Upper lobe of left lung (tissue), 6 donors: ENCODE measurements around the gene RPE65. TPM values are rescaled to one million over a fixed set of nuclear protein-coding genes. Genes with fewer than 3 reads are reported as not detected.

Source experiments
- ATAC-seq, 2 donors: fragments of 200-7000 bp; cut with Tn5 transposase; one replicate each; pipeline ENCODE4 v1.9.1; 2022; ENCODE audit warnings: mild to moderate bottlenecking in 2 of 2, moderate library complexity in 2 of 2; ENCODE audit not compliant: low FRiP score in 2 of 2
- DNase-seq, 2 donors: peaks; one replicate each; pipeline ENCODE4 v3.0.0-alpha.2; 2019 to 2020
- H3K27ac ChIP-seq, 4 donors: fragments of 200-600 bp; sonication (generic); one replicate each; pipeline ENCODE4 v1.5.1; 2016 to 2019
- H3K27me3 ChIP-seq, 4 donors: fragments of 200-600 bp; sonication (generic); one replicate each; pipeline ENCODE4 v1.5.1; 2017 to 2019
- H3K36me3 ChIP-seq, 4 donors: fragments of 200-600 bp; sonication (generic); one replicate each; pipeline ENCODE4 v1.5.1; 2016 to 2019
- H3K4me1 ChIP-seq, 4 donors: fragments of 200-600 bp; sonication (generic); one replicate each; pipeline ENCODE4 v1.5.1; 2018 to 2019
- H3K4me3 ChIP-seq, 4 donors: fragments of 200-600 bp; sonication (generic); one replicate each; pipeline ENCODE4 v1.5.1; 2017 to 2019; ENCODE audit warnings: mild to moderate bottlenecking in 2 of 4, moderate library complexity in 1 of 4
- H3K9me3 ChIP-seq, 4 donors: fragments of 200-600 bp; sonication (generic); one replicate each; pipeline ENCODE4 v1.5.1; 2018 to 2019
- CTCF ChIP-seq, 6 experiments: fragments of 450-650 bp in 4 of 6; fragments of 200-600 bp in 2 of 6; sonication (generic) in 2 of 6; IDR thresholded peaks; one replicate each; pipeline ENCODE4 v1.5.1; 2016 to 2019; ENCODE audit warnings: antibody characterized with exemption in 6 of 6
- EP300 ChIP-seq, 4 donors: sonication (generic); formaldehyde crosslinking; IDR thresholded peaks; one replicate each; pipeline ENCODE4 v1.5.1; 2017; ENCODE audit warnings: antibody characterized with exemption in 4 of 4, control low read depth in 2 of 4
- POLR2A ChIP-seq, 4 donors: fragments of 450-650 bp; IDR thresholded peaks; one replicate each; pipeline ENCODE4 v1.5.1; 2016 to 2017; ENCODE audit warnings: antibody characterized with exemption in 4 of 4, mild to moderate bottlenecking in 2 of 4
- POLR2AphosphoS5 ChIP-seq, 2 donors: sonication (generic); formaldehyde crosslinking; IDR thresholded peaks; one replicate each; pipeline ENCODE4 v1.5.1; 2017; ENCODE audit warnings: antibody characterized with exemption in 2 of 2
- WGBS, 2 donors: methylation state at CpG; one replicate each; pipeline ENCODE4 v1.1.5; 2017 to 2018; 5-methylcytosine and 5-hydroxymethylcytosine counted together
- total RNA-seq, 6 donors: library from RNA; depleted of rRNA in 4 of 6; stranded (reverse); fragments of >200 nt in 4 of 6; gene quantifications; one replicate each; pipeline versions ENCODE4 v1.1.0 to v1.2.1, GENCODE V29; 2016 to 2021
- donor health status: DM: no; HTN: no; CAD: no; lungs with moderate emphysema.
- donor health status: DM: no; HTN: yes; CAD: no; lungs with severe emphysema.

Gene RPE65
- total RNA-seq, 6 donors from 2014 or later: not detected

- peak; percentile 49 to 64 for ATAC-seq
- H3K36me3 ChIP-seq: no peaks in the 10 kb centered on the region
- no peaks in the 10 kb centered on the region for H3K4me1 ChIP-seq
- 39 to 41% methylated on average over 5 of the region's 5 CpGs for WGBS, 2 donors
- H3K27ac ChIP-seq: no peak overlapping the region
- H3K9me3 ChIP-seq: no peaks in the 10 kb centered on the region
- no peaks in the 10 kb centered on the region for H3K27me3 ChIP-seq
- no peak for DNase-seq
- no peak overlapping the region for H3K4me3 ChIP-seq
- TF ChIP-seq CTCF (IDR thresholded peaks at IDR 0.05) (peak; percentile 21 to 52 (median 34)), POLR2A (IDR thresholded peaks at IDR 0.05) (no peak)
Measured at GRCh38 chr1:68442822-68443556, 6.8 kb downstream of the RPE65 start.

GRCh38 chr1:68442006-68442405 is 7.7 kb downstream of the RPE65 start:
- no peaks in the 10 kb centered on the region for H3K27me3 ChIP-seq
- WGBS, 2 donors: 80 to 84% methylated on average over 4 of the region's 4 CpGs
- no peaks in the 10 kb centered on the region for H3K9me3 ChIP-seq
- ATAC-seq: no peak
- no peak for DNase-seq
- H3K4me3 ChIP-seq: no peak overlapping the region
- H3K4me1 ChIP-seq: no peaks in the 10 kb centered on the region
- no peaks in the 10 kb centered on the region for H3K36me3 ChIP-seq
- TF ChIP-seq CTCF (IDR thresholded peaks at IDR 0.05) (no peak), POLR2A (IDR thresholded peaks at IDR 0.05) (no peak), EP300 (IDR thresholded peaks at IDR 0.05) (no peak), POLR2AphosphoS5 (IDR thresholded peaks at IDR 0.05) (no peak)
- no peak overlapping the region for H3K27ac ChIP-seq

GRCh38 chr1:68438310-68438709 is 11.4 kb downstream of the RPE65 start:
- no peaks in the 10 kb centered on the region for H3K4me1 ChIP-seq
- no peaks in the 10 kb centered on the region for H3K36me3 ChIP-seq
- DNase-seq (no peak), ATAC-seq (no peak)
- 64 to 69% methylated on average over 3 of the region's 3 CpGs for WGBS, 2 donors
- no peak overlapping the region for H3K4me3 ChIP-seq
- H3K27ac ChIP-seq: no peak overlapping the region
- no peaks in the 10 kb centered on the region for H3K9me3 ChIP-seq
- H3K27me3 ChIP-seq: no peaks in the 10 kb centered on the region
- TF ChIP-seq EP300 (IDR thresholded peaks at IDR 0.05) (no peak), POLR2A (IDR thresholded peaks at IDR 0.05) (no peak), CTCF (IDR thresholded peaks at IDR 0.05) (no peak), POLR2AphosphoS5 (IDR thresholded peaks at IDR 0.05) (no peak)

GRCh38 chr1:68433395-68433794 is 16.4 kb downstream of the RPE65 start:
- no peak for ATAC-seq
- TF ChIP-seq CTCF (IDR thresholded peaks at IDR 0.05) (no peak), POLR2A (IDR thresholded peaks at IDR 0.05) (no peak), EP300 (IDR thresholded peaks at IDR 0.05) (no peak), POLR2AphosphoS5 (IDR thresholded peaks at IDR 0.05) (no peak)

GRCh38 chr1:68431076-68431475 is 18.7 kb downstream of the RPE65 start:
- Histone ChIP-seq H3K27ac (no peak overlapping the region), H3K9me3 (no peaks in the 10 kb centered on the region), H3K4me1 (no peaks in the 10 kb centered on the region), H3K36me3 (no peaks in the 10 kb centered on the region), H3K27me3 (no peaks in the 10 kb centered on the region), H3K4me3 (no peak overlapping the region)
- TF ChIP-seq POLR2AphosphoS5 (IDR thresholded peaks at IDR 0.05) (no peak), POLR2A (IDR thresholded peaks at IDR 0.05) (no peak), CTCF (IDR thresholded peaks at IDR 0.05) (no peak), EP300 (IDR thresholded peaks at IDR 0.05) (no peak)
- 59 to 75% methylated on average over 3 of the region's 3 CpGs for WGBS, 2 donors
- DNase-seq (no peak), ATAC-seq (no peak)

More at GRCh38 chr1:68433395-68433794, 16.4 kb downstream of the RPE65 start:
- DNase-seq: no peak
- no peaks in the 10 kb centered on the region for H3K4me1 ChIP-seq
- H3K4me3 ChIP-seq: no peak overlapping the region
- H3K9me3 ChIP-seq: no peaks in the 10 kb centered on the region
- no peak overlapping the region for H3K27ac ChIP-seq
- WGBS, 2 donors: 80 to 83% methylated on average over 2 of the region's 2 CpGs
- H3K27me3 ChIP-seq: no peaks in the 10 kb centered on the region
- no peaks in the 10 kb centered on the region for H3K36me3 ChIP-seq
